ENCODE results near the gene U2AF1L4. TPM values are rescaled to one million over a fixed set of nuclear protein-coding genes. Genes with fewer than 3 reads are reported as not detected.

The U2AF1L4 gene
- polyA plus RNA-seq, 1 donor from 2014 or later, result 57.0 TPM

- Histone ChIP-seq H2AFZ (ENCODE audit: low read depth, low read length) (no peak overlapping the region), H3K27me3 (ENCODE audit: insufficient read depth, low read depth, low read length) (no peaks in the 10 kb centered on the region), H3K4me2 (ENCODE audit: low read length) (no peak overlapping the region), H3K4me3 (ENCODE audit: low read length) (no peak overlapping the region), H3K9me2 (ENCODE audit: insufficient read depth, low read length) (no peaks in the 10 kb centered on the region), H3K9ac (ENCODE audit: low read length) (no peak overlapping the region), H3K36me3 (ENCODE audit: insufficient read depth, low read length) (no peaks in the 10 kb centered on the region), H3K9me3 (ENCODE audit: low read length) (no peaks in the 10 kb centered on the region), H3F3A (ENCODE audit: insufficient read depth, low read length, poor library complexity, severe bottlenecking) (no peaks in the 10 kb centered on the region), H3K27ac (ENCODE audit: low read length) (no peak overlapping the region), H3K79me2 (replicated peaks; ENCODE audit: insufficient read depth, low read length) (no peaks in the 10 kb centered on the region), H4K20me1 (ENCODE audit: insufficient read depth) (no peaks in the 10 kb centered on the region)
- no peak for TF ChIP-seq RAD21 (conservative IDR thresholded peaks at IDR 0.05)
- TF ChIP-seq TAF1 (IDR thresholded peaks at IDR 0.05; ENCODE audit: low read depth), result no peak
- no peak for TF ChIP-seq EZH2 (IDR thresholded peaks at IDR 0.05; ENCODE audit: borderline replicate concordance, insufficient read depth, low read length, poor library complexity, severe bottlenecking)
- TF ChIP-seq POLR2AphosphoS5 (IDR thresholded peaks at IDR 0.05), result no peak
- no peak for TF ChIP-seq MXI1 (conservative IDR thresholded peaks at IDR 0.05; ENCODE audit: poor library complexity, severe bottlenecking)
- no peak for TF ChIP-seq SMC3 (conservative IDR thresholded peaks at IDR 0.05; ENCODE audit: poor library complexity)
- TF ChIP-seq CTCF (IDR thresholded peaks at IDR 0.05; ENCODE audit: poor library complexity, severe bottlenecking), result no peak
- TF ChIP-seq EP300 (conservative IDR thresholded peaks at IDR 0.05; ENCODE audit: poor library complexity, severe bottlenecking), result no peak
- no peak for TF ChIP-seq REST (IDR thresholded peaks at IDR 0.05; ENCODE audit: borderline replicate concordance)
These were observed 38.5 kb upstream of the U2AF1L4 start for GRCh38 chr19:35783469-35784434.

- Histone ChIP-seq H2AFZ (ENCODE audit: low read depth, low read length) (no peak overlapping the region), H3K4me3 (ENCODE audit: low read length) (no peak overlapping the region), H4K20me1 (ENCODE audit: insufficient read depth) (no peaks in the 10 kb centered on the region), H3K9me2 (ENCODE audit: insufficient read depth, low read length) (no peaks in the 10 kb centered on the region), H3K9ac (ENCODE audit: low read length) (no peak overlapping the region), H3F3A (ENCODE audit: insufficient read depth, low read length, poor library complexity, severe bottlenecking) (no peaks in the 10 kb centered on the region), H3K9me3 (ENCODE audit: low read length) (no peaks in the 10 kb centered on the region), H3K4me2 (ENCODE audit: low read length) (no peak overlapping the region), H3K27ac (ENCODE audit: low read length) (no peak overlapping the region), H3K36me3 (ENCODE audit: insufficient read depth, low read length) (no peaks in the 10 kb centered on the region), H3K79me2 (replicated peaks; ENCODE audit: insufficient read depth, low read length) (peaks cover 6% of the 10 kb centered on the region), H3K27me3 (ENCODE audit: insufficient read depth, low read depth, low read length) (no peaks in the 10 kb centered on the region)
- no peak for TF ChIP-seq POLR2AphosphoS5 (IDR thresholded peaks at IDR 0.05)
- TF ChIP-seq EP300 (conservative IDR thresholded peaks at IDR 0.05; ENCODE audit: poor library complexity, severe bottlenecking), result no peak
- no peak for TF ChIP-seq EZH2 (IDR thresholded peaks at IDR 0.05; ENCODE audit: borderline replicate concordance, insufficient read depth, low read length, poor library complexity, severe bottlenecking)
- no peak for TF ChIP-seq MXI1 (conservative IDR thresholded peaks at IDR 0.05; ENCODE audit: poor library complexity, severe bottlenecking)
- no peak for TF ChIP-seq REST (IDR thresholded peaks at IDR 0.05; ENCODE audit: borderline replicate concordance)
- no peak for TF ChIP-seq SMC3 (conservative IDR thresholded peaks at IDR 0.05; ENCODE audit: poor library complexity)
- TF ChIP-seq CTCF (IDR thresholded peaks at IDR 0.05; ENCODE audit: poor library complexity, severe bottlenecking), result no peak
- TF ChIP-seq RAD21 (conservative IDR thresholded peaks at IDR 0.05), result no peak
- TF ChIP-seq TAF1 (IDR thresholded peaks at IDR 0.05; ENCODE audit: low read depth), result no peak
These were observed 37.4 kb upstream of the U2AF1L4 start for GRCh38 chr19:35782589-35782988.
